Ectodermal cell (in vitro differentiated cells): ENCODE data around the gene RNF115.
"Not testable (repeated sequence)": the region's sequence is repeated elsewhere in the genome, so short reads cannot be mapped to it uniquely, and the experiment has no call there.

ENCODE experiments used
- H3K27ac ChIP-seq: 2 replicates; pipeline ENCODE4 v1.7.0; 2013; ENCODE audit warnings: mild to moderate bottlenecking, low read depth, low read length; ENCODE audit not compliant: insufficient read depth, poor library complexity, severe bottlenecking
- H3K27me3 ChIP-seq: 2 replicates; pipeline ENCODE4 v1.7.0; 2013; ENCODE audit warnings: mild to moderate bottlenecking, low read length; ENCODE audit not compliant: insufficient read depth, control insufficient read depth, poor library complexity, severe bottlenecking
- H3K36me3 ChIP-seq: one replicate; pipeline ENCODE4 v1.7.0; 2013; ENCODE audit warnings: low read length; ENCODE audit not compliant: control insufficient read depth, insufficient read depth
- H3K4me1 ChIP-seq: one replicate; pipeline ENCODE4 v1.7.0; 2013; ENCODE audit warnings: low read length; ENCODE audit not compliant: control insufficient read depth, insufficient read depth
- H3K4me3 ChIP-seq: 2 replicates; pipeline ENCODE4 v1.7.0; 2013; ENCODE audit warnings: low read depth, low read length, control low read depth; ENCODE audit not compliant: insufficient read depth
- H3K9me3 ChIP-seq: 2 replicates; pipeline ENCODE4 v1.7.0; 2013; ENCODE audit warnings: mild to moderate bottlenecking, low read length, moderate library complexity; ENCODE audit not compliant: control insufficient read depth
- WGBS, 2 experiments: methylation state at CpG; one replicate each; pipeline ENCODE4 v1.1.7; 2013; ENCODE audit warnings: missing lambda C conversion rate in 2 of 2; 5-methylcytosine and 5-hydroxymethylcytosine counted together

Gene RNF115

GRCh38 chr1:145761498-145761897 lies 62.4 kb downstream of the RNF115 start:
- H3K27ac ChIP-seq, H3K9me3 ChIP-seq, H3K4me1 ChIP-seq, H3K4me3 ChIP-seq, H3K27me3 ChIP-seq: not testable (repeated sequence)
- peaks cover 14% of the 10 kb centered on the region for H3K36me3 ChIP-seq
- WGBS, 2 experiments = 96 to 97% methylated on average over 11 of the region's 11 CpGs

- peaks cover 14% of the 10 kb centered on the region for H3K36me3 ChIP-seq
- H3K4me3 ChIP-seq, H3K27ac ChIP-seq, H3K27me3 ChIP-seq, H3K4me1 ChIP-seq, H3K9me3 ChIP-seq: not testable (repeated sequence)
- 96 to 97% methylated on average over 4 of the region's 4 CpGs for whole genome bisulfite sequencing, 2 experiments
Observed at GRCh38 chr1:145760395-145760949, 63.4 kb downstream of the RNF115 start.

- H3K36me3 ChIP-seq = peaks cover 14% of the 10 kb centered on the region
Observed at GRCh38 chr1:145759721-145760120, 64.2 kb downstream of the RNF115 start.

GRCh38 chr1:145758575-145758974 lies 65.3 kb downstream of the RNF115 start:
- H3K27me3 ChIP-seq = no peaks in the 10 kb centered on the region
- H3K9me3 ChIP-seq = peaks cover 2% of the 10 kb centered on the region
- H3K4me1 ChIP-seq = no peaks in the 10 kb centered on the region
- peaks cover 14% of the 10 kb centered on the region for H3K36me3 ChIP-seq
- 93 to 100% methylated on average over 1 of the region's 1 CpG for WGBS, 2 experiments
- H3K27ac ChIP-seq = no peak overlapping the region
- no peak overlapping the region for H3K4me3 ChIP-seq

More at GRCh38 chr1:145759721-145760120, 64.2 kb downstream of the RNF115 start:
- no peaks in the 10 kb centered on the region for H3K4me1 ChIP-seq
- H3K27ac ChIP-seq = no peak overlapping the region
- 91 to 100% methylated on average over 1 of the region's 1 CpG for WGBS, 2 experiments
- H3K9me3 ChIP-seq = peaks cover 2% of the 10 kb centered on the region
- no peaks in the 10 kb centered on the region for H3K27me3 ChIP-seq
- H3K4me3 ChIP-seq = no peak overlapping the region

GRCh38 chr1:145758116-145758515 lies 65.8 kb downstream of the RNF115 start:
- H3K36me3 ChIP-seq = peaks cover 14% of the 10 kb centered on the region
- WGBS, 2 experiments = 95 to 100% methylated on average over 1 of the region's 1 CpG
- no peak overlapping the region for H3K4me3 ChIP-seq
- peaks cover 2% of the 10 kb centered on the region for H3K9me3 ChIP-seq
- no peaks in the 10 kb centered on the region for H3K4me1 ChIP-seq
- H3K27ac ChIP-seq = no peak overlapping the region
- H3K27me3 ChIP-seq = no peaks in the 10 kb centered on the region

- 94 to 97% methylated on average over 2 of the region's 2 CpGs for WGBS, 2 experiments
- H3K9me3 ChIP-seq = peaks cover 2% of the 10 kb centered on the region
- H3K36me3 ChIP-seq = peaks cover 14% of the 10 kb centered on the region
Observed at GRCh38 chr1:145757420-145757819, 66.5 kb downstream of the RNF115 start.

GRCh38 chr1:145751491-145752037 lies 72.3 kb downstream of the RNF115 start:
- Histone ChIP-seq H3K36me3 (peaks cover 14% of the 10 kb centered on the region), H3K9me3 (no peaks in the 10 kb centered on the region), H3K4me1 (no peaks in the 10 kb centered on the region), H3K27ac (no peak overlapping the region), H3K27me3 (no peaks in the 10 kb centered on the region), H3K4me3 (no peak overlapping the region)
- WGBS, 2 experiments = 93 to 96% methylated on average over 5 of the region's 5 CpGs

More at GRCh38 chr1:145757420-145757819, 66.5 kb downstream of the RNF115 start:
- Histone ChIP-seq H3K4me3 (no peak overlapping the region), H3K4me1 (no peaks in the 10 kb centered on the region), H3K27ac (no peak overlapping the region), H3K27me3 (no peaks in the 10 kb centered on the region)

- no peaks in the 10 kb centered on the region for H3K9me3 ChIP-seq
- peaks cover 17% of the 10 kb centered on the region for H3K36me3 ChIP-seq
- no peaks in the 10 kb centered on the region for H3K27me3 ChIP-seq
- WGBS, 2 experiments = 94% methylated on average over 5 of the region's 5 CpGs
- no peaks in the 10 kb centered on the region for H3K4me1 ChIP-seq
- H3K4me3 ChIP-seq = no peak overlapping the region
- H3K27ac ChIP-seq = no peak overlapping the region
Observed at GRCh38 chr1:145750426-145750825, 73.5 kb downstream of the RNF115 start.

GRCh38 chr1:145747398-145748247 lies 76.3 kb downstream of the RNF115 start:
- no peak overlapping the region for H3K4me3 ChIP-seq
- 91 to 95% methylated on average over 8 to 9 of the region's 9 CpGs for WGBS, 2 experiments
- no peaks in the 10 kb centered on the region for H3K4me1 ChIP-seq
- H3K9me3 ChIP-seq = no peaks in the 10 kb centered on the region
- H3K27me3 ChIP-seq = no peaks in the 10 kb centered on the region
- H3K27ac ChIP-seq = no peak overlapping the region
- peaks cover 17% of the 10 kb centered on the region for H3K36me3 ChIP-seq

- Histone ChIP-seq H3K9me3 (no peaks in the 10 kb centered on the region), H3K27ac (no peak overlapping the region), H3K36me3 (no peaks in the 10 kb centered on the region), H3K4me3 (no peak overlapping the region), H3K4me1 (no peaks in the 10 kb centered on the region), H3K27me3 (no peaks in the 10 kb centered on the region)
- 94 to 99% methylated on average over 4 of the region's 4 CpGs for WGBS, 2 experiments
Observed at GRCh38 chr1:145740269-145740668, 83.6 kb downstream of the RNF115 start.
